Measurements from ENCODE around the gene UBXN7. TPM values are rescaled to one million over a fixed set of nuclear protein-coding genes. Genes with fewer than 3 reads are reported as not detected.

The UBXN7 gene
- total and polyA plus RNA-seq, 2 of the 13 experiments (the other 11 are each of a cell fraction or from before 2014, with no cell fraction given) = 12.5 to 15.9 TPM

DNA sequence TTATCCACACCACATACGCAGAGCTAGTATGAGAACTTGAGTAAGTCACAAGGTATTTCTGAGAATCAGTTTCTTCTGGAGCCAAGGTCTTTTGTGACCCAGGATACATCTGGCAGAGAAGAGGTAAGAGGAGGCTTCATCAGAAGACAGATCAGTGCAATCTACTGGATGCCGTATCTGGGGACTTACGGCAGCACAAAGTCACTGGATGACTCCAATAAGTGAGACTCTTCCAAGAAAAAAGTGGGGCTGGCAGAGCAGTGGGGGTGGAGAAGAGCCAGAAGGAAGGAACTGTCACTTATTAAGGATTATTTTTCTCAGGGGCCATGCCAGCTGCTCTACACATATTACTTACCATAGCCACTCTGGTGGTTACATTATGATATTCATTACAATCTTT, 31.6 kb upstream of the UBXN7 start:
- ATAC-seq = no peak
- Histone ChIP-seq H3K4me2 (ENCODE audit: low read depth, low read length) (no peak overlapping the region), H2AFZ (ENCODE audit: low read length) (no peak overlapping the region), H3K4me1 (ENCODE audit: insufficient read depth, low read length) (no peaks in the 10 kb centered on the region), H3K27ac (ENCODE audit: extremely low read length, insufficient read depth, low read length) (no peak overlapping the region), H3K9me3 (ENCODE audit: low read length) (no peaks in the 10 kb centered on the region), H3K36me3 (replicated peaks in 1 of 2; ENCODE audit: control insufficient read depth in 1 of 2, insufficient read depth in 2 of 2, low read length in 2 of 2) (no peaks in the 10 kb centered on the region), H3K79me2 (ENCODE audit: insufficient read depth, low read length) (no peaks in the 10 kb centered on the region), H3K9ac (ENCODE audit: insufficient read depth, low read depth, low read length) (no peak overlapping the region), H3K4me3 (replicated peaks in 1 of 3; ENCODE audit: insufficient read depth in 1 of 3, low read depth in 2 of 3, low read length in 3 of 3) (no peak overlapping the region), H4K20me1 (ENCODE audit: insufficient read depth, low read length) (no peaks in the 10 kb centered on the region), H3K27me3 (ENCODE audit: control insufficient read depth in 1 of 2, insufficient read depth in 2 of 2, low read length in 2 of 2) (no peaks in the 10 kb centered on the region)
- ChIA-PET CTCF (ENCODE audit: low intra/inter-chr PET ratio, low total read pairs) (no interaction called here), POLR2A (no interaction called here)
- 100% methylated on average over 3 of the region's 3 CpGs for WGBS (ENCODE audit: low lambda C conversion rate)
- BruUV-seq (replicated peaks) = no TSS peak
- intact Hi-C loops (cut with micrococcal nuclease; ENCODE audit: unreplicated experiment) (no loop called here), in situ Hi-C loops (cut with HindIII; ENCODE audit: extremely low pct_ligation_motif_present, low pct_unique_long_range_greater_than_20kb) (no loop called here)
- TF ChIP-seq RFXANK (CRISPR knock-in tag; IDR thresholded peaks at IDR 0.05) (no peak), ZBTB26 (CRISPR knock-in tag; IDR thresholded peaks at IDR 0.05; ENCODE audit: borderline replicate concordance) (no peak), FOXM1 (CRISPR knock-in tag; IDR thresholded peaks at IDR 0.05) (no peak), SP1 (IDR thresholded peaks at IDR 0.05) (no peak), SP1 (CRISPR knock-in tag; IDR thresholded peaks at IDR 0.05) (no peak), ZFP36L1 (CRISPR knock-in tag; IDR thresholded peaks at IDR 0.05) (no peak), ZNF382 (CRISPR knock-in tag; IDR thresholded peaks at IDR 0.05; ENCODE audit: borderline replicate concordance) (no peak), HNRNPLL (IDR thresholded peaks at IDR 0.05; ENCODE audit: low read depth, low read length, poor library complexity, severe bottlenecking) (no peak)
- TF ChIP-seq, protein P1, sequence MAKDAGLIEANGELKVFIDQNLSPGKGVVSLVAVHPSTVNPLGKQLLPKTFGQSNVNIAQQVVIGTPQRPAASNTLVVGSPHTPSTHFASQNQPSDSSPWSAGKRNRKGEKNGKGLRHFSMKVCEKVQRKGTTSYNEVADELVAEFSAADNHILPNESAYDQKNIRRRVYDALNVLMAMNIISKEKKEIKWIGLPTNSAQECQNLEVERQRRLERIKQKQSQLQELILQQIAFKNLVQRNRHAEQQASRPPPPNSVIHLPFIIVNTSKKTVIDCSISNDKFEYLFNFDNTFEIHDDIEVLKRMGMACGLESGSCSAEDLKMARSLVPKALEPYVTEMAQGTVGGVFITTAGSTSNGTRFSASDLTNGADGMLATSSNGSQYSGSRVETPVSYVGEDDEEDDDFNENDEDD (CRISPR knock-in tag; IDR thresholded peaks at IDR 0.05; ENCODE audit: borderline replicate concordance) = no peak
- no peak for FAIRE-seq
- DNase-seq (ENCODE audit: low spot score) = no peak
